Esophagus (tissue), 2 donors: ENCODE data around the gene TRIP13. TPM values are rescaled to one million over a fixed set of nuclear protein-coding genes. Genes with fewer than 3 reads are reported as not detected.
"Not testable (repeated sequence)": the region's sequence is repeated elsewhere in the genome, so short reads cannot be mapped to it uniquely, and the experiment has no call there.

Experiments used
- H3K27ac ChIP-seq, 2 donors: one replicate each; pipeline ENCODE4 v1.5.1; 2013; ENCODE audit warnings: low read depth in 2 of 2, mild to moderate bottlenecking in 2 of 2, inconsistent platforms in 1 of 2, low read length in 1 of 2, moderate library complexity in 1 of 2
- H3K27me3 ChIP-seq, 2 donors: one replicate each; pipeline ENCODE4 v1.6.1; 2013; ENCODE audit warnings: low read length in 2 of 2, control low read depth in 1 of 2, mild to moderate bottlenecking in 1 of 2; ENCODE audit not compliant: insufficient read depth in 2 of 2, control insufficient read depth in 1 of 2
- H3K36me3 ChIP-seq, 2 donors: one replicate each; pipeline ENCODE4 v1.6.1; 2013; ENCODE audit warnings: low read length in 1 of 2; ENCODE audit not compliant: control insufficient read depth in 2 of 2, insufficient read depth in 2 of 2
- H3K4me1 ChIP-seq, 2 donors: one replicate each; pipeline ENCODE4 v1.6.1; 2013; ENCODE audit warnings: low read length in 1 of 2; ENCODE audit not compliant: control insufficient read depth in 2 of 2, insufficient read depth in 2 of 2
- H3K4me3 ChIP-seq, 2 donors: one replicate each; pipeline ENCODE4 v1.5.1; 2013; ENCODE audit warnings: low read length in 2 of 2, mild to moderate bottlenecking in 2 of 2, low read depth in 1 of 2, moderate library complexity in 1 of 2
- H3K9me3 ChIP-seq, 2 donors: one replicate each; pipeline ENCODE4 v1.6.1; 2013; ENCODE audit warnings: mild to moderate bottlenecking in 2 of 2, low read depth in 1 of 2, low read length in 1 of 2, moderate library complexity in 1 of 2; ENCODE audit not compliant: control insufficient read depth in 2 of 2, insufficient read depth in 1 of 2
- WGBS, 2 donors: extraction: QIAGEN DNeasy Blood & Tissue Kit; methylation state at CpG; one replicate each; pipeline ENCODE4 v1.1.7; 2013; 5-methylcytosine and 5-hydroxymethylcytosine counted together
- polyA plus RNA-seq, 2 donors: library from polyadenylated mRNA; stranded (reverse); fragments of 200-250 nt; gene quantifications; one replicate each; pipeline ENCODE4 v1.2.3, GENCODE V29; 2013
- donor health status: healthy with polysubstance abuse.
- donor health status: Bipolar disorder and iron deficiency.

TRIP13 gene, protein sequence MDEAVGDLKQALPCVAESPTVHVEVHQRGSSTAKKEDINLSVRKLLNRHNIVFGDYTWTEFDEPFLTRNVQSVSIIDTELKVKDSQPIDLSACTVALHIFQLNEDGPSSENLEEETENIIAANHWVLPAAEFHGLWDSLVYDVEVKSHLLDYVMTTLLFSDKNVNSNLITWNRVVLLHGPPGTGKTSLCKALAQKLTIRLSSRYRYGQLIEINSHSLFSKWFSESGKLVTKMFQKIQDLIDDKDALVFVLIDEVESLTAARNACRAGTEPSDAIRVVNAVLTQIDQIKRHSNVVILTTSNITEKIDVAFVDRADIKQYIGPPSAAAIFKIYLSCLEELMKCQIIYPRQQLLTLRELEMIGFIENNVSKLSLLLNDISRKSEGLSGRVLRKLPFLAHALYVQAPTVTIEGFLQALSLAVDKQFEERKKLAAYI
- 1 to 10 TPM; 4.3 to 6.6 TPM for polyA plus RNA-seq

DNA sequence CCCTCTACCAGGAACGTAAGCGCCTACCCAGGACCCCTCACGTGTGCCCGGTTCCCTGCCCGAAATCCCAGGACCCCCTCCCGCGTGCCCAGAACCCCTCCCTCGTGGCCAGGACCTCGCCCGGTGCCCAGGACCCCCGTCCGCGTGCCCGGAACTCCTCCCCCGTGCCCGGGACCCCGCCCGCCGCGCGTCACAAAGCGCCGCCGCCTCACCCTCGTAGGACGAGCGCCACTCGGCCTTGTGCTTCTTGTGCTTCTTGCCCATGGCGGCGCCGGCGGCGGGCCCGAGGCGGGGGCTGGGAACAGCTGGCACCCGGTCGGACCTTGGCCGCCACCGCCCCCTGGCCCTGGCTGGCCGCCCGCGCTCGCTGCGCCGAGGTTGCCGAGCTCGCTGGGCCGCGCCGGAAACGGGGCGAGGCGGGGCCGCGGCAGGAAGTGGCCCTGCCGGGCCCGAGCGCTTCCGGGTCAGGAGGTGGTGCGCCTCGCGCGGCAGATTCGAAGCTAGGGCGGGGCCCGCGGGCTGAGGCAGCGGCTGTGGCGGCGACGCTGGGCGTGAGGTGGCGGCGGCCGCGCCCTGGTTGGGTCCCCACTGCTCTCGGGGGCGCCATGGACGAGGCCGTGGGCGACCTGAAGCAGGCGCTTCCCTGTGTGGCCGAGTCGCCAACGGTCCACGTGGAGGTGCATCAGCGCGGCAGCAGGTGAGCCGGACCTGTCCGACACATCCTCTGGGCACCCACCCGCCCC is at the start of gene TRIP13, which contains the start of gene BRD9:
TRIP13 (plus strand) TSS at position 491 of the 743 bp plus-strand sequence; CDS start at position 606, 115 bp downstream.
BRD9 (minus strand) TSS at position 408 of the 743 bp plus-strand sequence; CDS start at position 264, 144 bp downstream.
- Histone ChIP-seq H3K4me3 (peak within 1 kb of the TSS; percentile 71 to 89), H3K9me3 (no peaks in the 10 kb centered on the region), H3K27ac (peak within 1 kb of the TSS; percentile 73 to 90), H3K36me3 (peaks cover 3 to 23% of the 10 kb centered on the region in 2 donors), H3K27me3 (no peaks in the 10 kb centered on the region), H3K4me1 (peaks cover 3 to 13% of the 10 kb centered on the region in 2 donors)
- WGBS, 2 donors, result 1% methylated on average over 80 to 91 of the region's 91 CpGs

- not testable (repeated sequence) for H3K4me3 ChIP-seq, H3K27me3 ChIP-seq, H3K4me1 ChIP-seq, H3K36me3 ChIP-seq, H3K9me3 ChIP-seq, H3K27ac ChIP-seq
- WGBS, 2 donors, result 90 to 94% methylated on average over 13 to 18 of the region's 26 CpGs
Measured at GRCh38 chr5:843371-843770, 49.3 kb upstream of the TRIP13 start.

DNA sequence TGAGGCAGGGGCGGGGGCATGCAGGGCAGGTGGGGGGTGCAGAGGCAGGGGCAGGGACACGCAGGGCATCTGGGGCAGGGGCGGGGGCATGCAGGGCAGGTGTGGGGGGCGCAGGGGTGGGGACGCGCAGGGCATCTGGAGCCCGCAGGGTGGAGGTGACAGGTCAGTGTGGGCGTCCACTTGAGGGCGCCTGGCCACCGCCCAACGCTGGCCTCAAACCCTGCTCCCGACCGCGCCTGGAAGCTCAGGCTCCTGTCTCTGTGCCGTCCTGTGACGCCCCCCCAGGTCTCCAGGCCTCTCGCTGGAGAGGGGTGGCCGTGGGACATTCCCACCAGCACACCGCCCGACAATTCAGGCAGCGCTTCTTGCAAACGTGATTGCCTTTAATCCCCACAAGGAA is 48.8 kb upstream of the TRIP13 start:
- not testable (repeated sequence) for H3K4me3 ChIP-seq, H3K27me3 ChIP-seq, H3K9me3 ChIP-seq, H3K4me1 ChIP-seq, H3K27ac ChIP-seq, H3K36me3 ChIP-seq
- 82 to 91% methylated on average over 20 to 22 of the region's 22 CpGs for WGBS, 2 donors

GRCh38 chr5:844426-844825 is 48.3 kb upstream of the TRIP13 start:
- 91 to 93% methylated on average over 12 to 14 of the region's 16 CpGs for WGBS, 2 donors
- not testable (repeated sequence) for H3K27ac ChIP-seq, H3K36me3 ChIP-seq, H3K27me3 ChIP-seq, H3K4me1 ChIP-seq, H3K9me3 ChIP-seq, H3K4me3 ChIP-seq

DNA sequence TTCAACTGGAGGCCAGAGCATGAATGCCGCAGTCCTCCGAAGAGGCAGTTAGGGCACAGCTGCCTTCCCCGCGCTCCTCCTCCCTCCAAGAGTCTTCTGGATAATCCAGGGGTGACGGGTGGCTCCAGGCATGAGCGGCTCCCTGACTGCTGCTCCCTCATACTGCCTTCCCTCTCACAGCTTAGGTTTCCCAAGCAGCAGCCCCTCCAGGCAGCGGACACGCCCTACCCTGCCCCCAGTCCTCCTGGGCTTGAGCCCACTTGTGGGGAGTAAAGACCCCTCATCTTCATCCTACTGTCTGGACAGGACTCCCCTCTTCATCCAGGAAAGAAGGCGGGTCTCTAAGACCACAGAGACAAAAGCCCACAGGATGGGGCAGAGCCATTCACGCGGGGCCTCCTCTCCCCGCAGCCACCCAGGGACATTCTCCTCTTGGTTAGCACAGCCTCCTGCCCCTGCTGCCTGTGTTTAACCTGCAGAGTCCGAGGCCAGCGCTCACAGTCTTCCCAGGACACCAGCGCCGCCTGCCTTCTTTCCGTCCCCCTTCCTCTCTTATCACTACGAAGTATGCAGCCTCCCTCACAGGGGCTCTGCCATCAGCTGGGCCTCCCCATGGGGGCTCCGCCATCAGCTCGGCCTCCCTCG is 47.5 kb upstream of the TRIP13 start:
- not testable (repeated sequence) for H3K27ac ChIP-seq, H3K4me3 ChIP-seq, H3K9me3 ChIP-seq, H3K27me3 ChIP-seq, H3K36me3 ChIP-seq
- peaks cover 3 to 16% of the 10 kb centered on the region in 2 donors for H3K4me1 ChIP-seq
- WGBS, 2 donors, result 86 to 89% methylated on average over 14 to 17 of the region's 21 CpGs

GRCh38 chr5:845676-846601 is 46.7 kb upstream of the TRIP13 start:
- not testable (repeated sequence) for H3K27me3 ChIP-seq, H3K9me3 ChIP-seq, H3K36me3 ChIP-seq, H3K27ac ChIP-seq, H3K4me3 ChIP-seq
- WGBS, 2 donors, result 85 to 87% methylated on average over 23 to 25 of the region's 35 CpGs
- peaks cover 0 to 13% of the 10 kb centered on the region in 2 donors for H3K4me1 ChIP-seq

- not testable (repeated sequence) for H3K36me3 ChIP-seq, H3K9me3 ChIP-seq, H3K27me3 ChIP-seq, H3K27ac ChIP-seq, H3K4me3 ChIP-seq
- H3K4me1 ChIP-seq, result peaks cover 0 to 13% of the 10 kb centered on the region in 2 donors
- WGBS, 2 donors, result 82 to 83% methylated on average over 18 of the region's 18 CpGs
Measured at GRCh38 chr5:846602-847091, 46.0 kb upstream of the TRIP13 start.

DNA sequence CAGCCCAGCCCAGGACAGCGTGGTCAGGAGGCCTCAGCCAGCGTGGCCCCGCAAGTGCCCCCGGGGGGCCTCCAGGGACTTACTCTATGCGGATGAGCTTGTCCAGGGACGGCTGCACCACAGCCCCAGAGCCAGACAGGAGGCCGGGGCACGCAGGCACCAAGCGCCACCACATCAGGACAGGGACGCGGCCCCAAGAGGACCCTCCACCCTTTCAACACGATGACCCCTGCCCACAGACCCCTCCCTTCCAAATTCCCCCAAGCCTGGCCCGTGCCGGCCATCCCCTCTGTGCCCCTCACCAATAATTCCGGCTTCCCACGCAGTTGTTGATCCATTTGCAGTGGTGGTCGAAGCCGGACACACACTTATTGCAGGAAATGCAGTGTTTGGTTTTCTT is 45.5 kb upstream of the TRIP13 start:
- H3K9me3 ChIP-seq, H3K27ac ChIP-seq, H3K27me3 ChIP-seq, H3K36me3 ChIP-seq, H3K4me3 ChIP-seq: not testable (repeated sequence)
- 94 to 100% methylated on average over 5 to 8 of the region's 18 CpGs for WGBS, 2 donors
- H3K4me1 ChIP-seq, result peaks cover 0 to 13% of the 10 kb centered on the region in 2 donors

DNA sequence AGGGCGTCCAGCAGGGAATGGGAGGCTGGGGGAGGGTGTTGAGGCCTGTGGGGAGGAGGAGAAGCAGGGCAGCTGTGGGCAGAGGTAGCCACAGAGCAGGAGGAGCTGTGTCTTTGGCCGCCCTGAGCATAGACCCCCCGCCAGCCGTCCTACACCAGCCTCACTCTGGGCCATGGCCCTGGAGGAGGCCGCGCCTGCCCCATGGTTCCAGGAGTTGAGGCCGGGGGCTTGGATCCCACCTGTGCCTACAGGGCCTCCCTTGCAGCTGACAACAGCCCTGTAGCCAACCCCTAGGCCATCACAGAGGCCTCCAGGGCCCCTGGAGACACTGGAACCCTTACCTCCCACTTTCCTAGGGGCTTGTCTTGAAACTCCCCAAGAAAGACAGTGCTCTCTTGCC is 44.9 kb upstream of the TRIP13 start:
- WGBS, 2 donors, result 97% methylated on average over 4 to 6 of the region's 7 CpGs
- H3K4me1 ChIP-seq, result peaks cover 0 to 13% of the 10 kb centered on the region in 2 donors
- H3K36me3 ChIP-seq, result not testable (repeated sequence)

More for the DNA sequence above, 44.9 kb upstream of the TRIP13 start:
- not testable (repeated sequence) for H3K27me3 ChIP-seq, H3K9me3 ChIP-seq, H3K27ac ChIP-seq, H3K4me3 ChIP-seq
